K562 (cell line): Measurements from ENCODE around the gene GALK2. TPM values are rescaled to one million over a fixed set of nuclear protein-coding genes. Genes with fewer than 3 reads are reported as not detected.
A peak's percentile ranks its signal among the peaks of the same experiment; 100 is the strongest.

Experiments
- ARID3B ChIP-seq: fragments of 250-450 bp; sonication (Bioruptor Pico); IDR thresholded peaks from 2 replicates; pipeline ENCODE4 v1.4.0; 2020; ENCODE audit warnings: borderline replicate concordance
- CAMTA2 ChIP-seq: fragments of 250-450 bp; sonication (Bioruptor Pico); conservative IDR thresholded peaks from 2 replicates; pipeline ENCODE4 v1.5.1; 2022
- CHAMP1 ChIP-seq: fragments of 450-650 bp; IDR thresholded peaks from 2 replicates; pipeline ENCODE4 v1.6.1; 2016; ENCODE audit warnings: mild to moderate bottlenecking
- CHD1 ChIP-seq: fragments of 200-600 bp; sonication (generic); IDR thresholded peaks from one replicate; pipeline ENCODE4 v1.6.1; 2012; ENCODE audit warnings: mild to moderate bottlenecking, moderate library complexity, low read length, inconsistent platforms
- DMBX1 ChIP-seq: fragments of 250-450 bp; sonication (Bioruptor Pico); IDR thresholded peaks from 2 replicates; pipeline ENCODE4 v1.8.0; 2022; ENCODE audit warnings: inconsistent platforms, mild to moderate bottlenecking, moderate library complexity, borderline replicate concordance
- EGR1 ChIP-seq: fragments of 450-650 bp; conservative IDR thresholded peaks from 2 replicates; pipeline ENCODE4 v1.6.1; 2017; ENCODE audit warnings: mild to moderate bottlenecking
- GTF2F1 ChIP-seq: IDR thresholded peaks from 2 replicates; pipeline ENCODE4 v1.6.1; 2011; ENCODE audit warnings: low read depth, low read length, improper control_type of control experiment
- MAX ChIP-seq: sonication (generic); formaldehyde crosslinking; IDR thresholded peaks from 2 replicates; pipeline ENCODE4 v1.9.0; 2022; ENCODE audit warnings: mild to moderate bottlenecking, missing genetic modification reagents
- NFRKB ChIP-seq: fragments of 450-650 bp; IDR thresholded peaks from 2 replicates; pipeline ENCODE4 v1.6.1; 2016; ENCODE audit warnings: low read depth
- PYGO2 ChIP-seq: fragments of 450-650 bp; IDR thresholded peaks from 2 replicates; pipeline ENCODE4 v1.6.1; 2016; ENCODE audit warnings: mild to moderate bottlenecking, missing genetic modification characterization, moderate library complexity, missing compliant biosample characterization
- SIX5 ChIP-seq, 2 experiments: IDR thresholded peaks; 2 replicates each; pipeline ENCODE4 v1.6.1; 2011; ENCODE audit warnings: low read length in 2 of 2, borderline replicate concordance in 1 of 2, low read depth in 1 of 2, mild to moderate bottlenecking in 1 of 2, moderate library complexity in 1 of 2; ENCODE audit not compliant: insufficient read depth in 1 of 2
- SMAD1 ChIP-seq: fragments of 150-350 bp; IDR thresholded peaks from 2 replicates; pipeline ENCODE4 v1.6.1; 2014; ENCODE audit warnings: low read length, low read depth; ENCODE audit not compliant: partially characterized antibody
- TAF7 ChIP-seq: fragments of 450-650 bp; IDR thresholded peaks from 2 replicates; pipeline ENCODE4 v1.6.1; 2016; ENCODE audit warnings: missing genetic modification characterization, missing compliant biosample characterization
- ZNF384 ChIP-seq: IDR thresholded peaks from 2 replicates; pipeline ENCODE4 v1.6.1; 2012; ENCODE audit warnings: low read depth, low read length, improper control_type of control experiment
- polyA plus RNA-seq, 8 experiments: library from polyadenylated mRNA; depleted of rRNA in 4 of 8; stranded (reverse) in 5 of 8; unstranded in 3 of 8; fragments of >200 nt; fragmentation: Nextera tagmentation in 2 of 8; fragmentation: Illumina TruSeq in 1 of 8; extraction: Ambion mirVana in 2 of 8; extraction: Trizol in 1 of 8; gene quantifications; 2 replicates each; pipeline versions ENCODE4 v1.2.1 to v1.2.3, GENCODE V29; 2011 to 2014; ENCODE audit warnings: inconsistent platforms in 1 of 8, missing spikeins in 1 of 8
- total RNA-seq, 7 experiments: library from RNA; depleted of rRNA in 6 of 7; stranded (reverse); fragments of >200 nt in 6 of 7; fragmentation: Illumina TruSeq in 2 of 7; extraction: Trizol in 2 of 7; gene quantifications; 2 replicates each; pipeline versions ENCODE4 v1.2.1 to v1.2.3, GENCODE V29; 2011 to 2021; ENCODE audit warnings: low replicate concordance in 1 of 7
- TF ChIP-seq, protein P1 (sequence below): fragments of 450-650 bp; IDR thresholded peaks from 2 replicates; pipeline ENCODE4 v1.6.1; 2017; ENCODE audit warnings: antibody characterized with exemption, mild to moderate bottlenecking
- TF ChIP-seq, protein P2 (sequence below): fragments of 450-650 bp; formaldehyde crosslinking; IDR thresholded peaks from 2 replicates; pipeline ENCODE4 v1.4.0; 2020; ENCODE audit warnings: mild to moderate bottlenecking

The GALK2 gene
- total and polyA plus RNA-seq, 9 of the 15 experiments (the other 6 are each of a cell fraction or from before 2014, with no cell fraction given) = 32.8 to 82.0 (median 54.4) TPM

DNA sequence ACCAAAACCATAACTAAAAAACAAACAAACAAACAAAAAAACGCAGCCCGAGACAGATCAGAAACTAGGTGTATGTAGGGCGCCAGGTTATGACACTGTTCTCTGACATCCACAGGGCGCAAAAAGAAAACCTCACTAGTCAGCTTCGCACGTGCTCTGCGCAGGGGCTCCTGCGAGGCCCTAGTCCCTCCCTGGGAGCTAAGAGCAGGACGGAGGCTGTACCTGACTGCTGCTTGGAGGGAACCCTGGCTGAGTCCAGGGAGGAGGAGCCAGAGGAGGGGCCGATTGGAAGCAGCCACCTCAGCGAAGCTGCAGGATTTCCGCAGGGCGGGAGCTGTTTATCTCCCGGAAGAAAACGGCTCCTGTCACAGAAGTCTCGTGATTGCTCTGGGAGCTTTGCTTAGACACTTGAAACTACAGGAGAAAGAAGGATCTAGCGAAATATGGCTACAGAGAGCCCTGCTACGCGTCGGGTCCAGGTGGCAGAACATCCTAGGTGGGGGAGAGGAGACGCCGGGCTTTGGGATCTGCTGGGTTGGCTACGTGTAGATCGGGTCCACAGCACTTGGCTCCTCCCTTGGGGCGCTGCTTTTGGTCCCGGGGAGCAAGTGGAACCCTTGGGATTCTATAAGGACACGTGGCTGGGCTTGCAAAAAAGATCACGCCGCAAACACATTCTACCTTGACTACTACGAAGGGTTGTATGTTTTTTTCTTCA lies at the start of gene GALK2 (continued):
- TF ChIP-seq MAX (peak; percentile 97), SMAD1 (peak; percentile 53), GTF2F1 (peak; percentile 14; the same call in 1 of the 2 replicates), ARID3B (CRISPR knock-in tag) (no peak), SIX5 (IDR thresholded peaks at IDR 0.05; ENCODE audit: borderline replicate concordance in 1 of 2, insufficient read depth in 1 of 2, low read depth in 1 of 2, low read length in 2 of 2) (peak in 1 of 2 experiments; percentile 18; a peak in 1 of 4 replicates), ZNF384 (peak; percentile 38; the same call in 1 of the 2 replicates), CHAMP1 (peak; percentile 76), NFRKB (no peak; the same call in 1 of the 2 replicates), CAMTA2 (no peak), PYGO2 (tag) (no peak), EGR1 (no peak), TAF7 (no peak), CHD1 (no peak), DMBX1 (peak; percentile 35; the same call in 1 of the 2 replicates)
- TF ChIP-seq, protein P1, sequence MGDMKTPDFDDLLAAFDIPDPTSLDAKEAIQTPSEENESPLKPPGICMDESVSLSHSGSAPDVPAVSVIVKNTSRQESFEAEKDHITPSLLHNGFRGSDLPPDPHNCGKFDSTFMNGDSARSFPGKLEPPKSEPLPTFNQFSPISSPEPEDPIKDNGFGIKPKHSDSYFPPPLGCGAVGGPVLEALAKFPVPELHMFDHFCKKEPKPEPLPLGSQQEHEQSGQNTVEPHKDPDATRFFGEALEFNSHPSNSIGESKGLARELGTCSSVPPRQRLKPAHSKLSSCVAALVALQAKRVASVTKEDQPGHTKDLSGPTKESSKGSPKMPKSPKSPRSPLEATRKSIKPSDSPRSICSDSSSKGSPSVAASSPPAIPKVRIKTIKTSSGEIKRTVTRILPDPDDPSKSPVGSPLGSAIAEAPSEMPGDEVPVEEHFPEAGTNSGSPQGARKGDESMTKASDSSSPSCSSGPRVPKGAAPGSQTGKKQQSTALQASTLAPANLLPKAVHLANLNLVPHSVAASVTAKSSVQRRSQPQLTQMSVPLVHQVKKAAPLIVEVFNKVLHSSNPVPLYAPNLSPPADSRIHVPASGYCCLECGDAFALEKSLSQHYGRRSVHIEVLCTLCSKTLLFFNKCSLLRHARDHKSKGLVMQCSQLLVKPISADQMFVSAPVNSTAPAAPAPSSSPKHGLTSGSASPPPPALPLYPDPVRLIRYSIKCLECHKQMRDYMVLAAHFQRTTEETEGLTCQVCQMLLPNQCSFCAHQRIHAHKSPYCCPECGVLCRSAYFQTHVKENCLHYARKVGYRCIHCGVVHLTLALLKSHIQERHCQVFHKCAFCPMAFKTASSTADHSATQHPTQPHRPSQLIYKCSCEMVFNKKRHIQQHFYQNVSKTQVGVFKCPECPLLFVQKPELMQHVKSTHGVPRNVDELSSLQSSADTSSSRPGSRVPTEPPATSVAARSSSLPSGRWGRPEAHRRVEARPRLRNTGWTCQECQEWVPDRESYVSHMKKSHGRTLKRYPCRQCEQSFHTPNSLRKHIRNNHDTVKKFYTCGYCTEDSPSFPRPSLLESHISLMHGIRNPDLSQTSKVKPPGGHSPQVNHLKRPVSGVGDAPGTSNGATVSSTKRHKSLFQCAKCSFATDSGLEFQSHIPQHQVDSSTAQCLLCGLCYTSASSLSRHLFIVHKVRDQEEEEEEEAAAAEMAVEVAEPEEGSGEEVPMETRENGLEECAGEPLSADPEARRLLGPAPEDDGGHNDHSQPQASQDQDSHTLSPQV = peak; percentile 96
- TF ChIP-seq, protein P2, sequence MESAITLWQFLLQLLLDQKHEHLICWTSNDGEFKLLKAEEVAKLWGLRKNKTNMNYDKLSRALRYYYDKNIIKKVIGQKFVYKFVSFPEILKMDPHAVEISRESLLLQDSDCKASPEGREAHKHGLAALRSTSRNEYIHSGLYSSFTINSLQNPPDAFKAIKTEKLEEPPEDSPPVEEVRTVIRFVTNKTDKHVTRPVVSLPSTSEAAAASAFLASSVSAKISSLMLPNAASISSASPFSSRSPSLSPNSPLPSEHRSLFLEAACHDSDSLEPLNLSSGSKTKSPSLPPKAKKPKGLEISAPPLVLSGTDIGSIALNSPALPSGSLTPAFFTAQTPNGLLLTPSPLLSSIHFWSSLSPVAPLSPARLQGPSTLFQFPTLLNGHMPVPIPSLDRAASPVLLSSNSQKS (CRISPR knock-in tag) = no peak
